AML-193 (cell line): Measurements from ENCODE around the gene BRD4.
"Not testable (repeated sequence)": the region's sequence is repeated elsewhere in the genome, so short reads cannot be mapped to it uniquely, and the experiment has no call there.

Experiments
- DNase-seq, 2 experiments: peaks; one replicate each; lab custom pipeline; 2025; lab: John Stamatoyannopoulos, UW

BRD4 gene

DNA sequence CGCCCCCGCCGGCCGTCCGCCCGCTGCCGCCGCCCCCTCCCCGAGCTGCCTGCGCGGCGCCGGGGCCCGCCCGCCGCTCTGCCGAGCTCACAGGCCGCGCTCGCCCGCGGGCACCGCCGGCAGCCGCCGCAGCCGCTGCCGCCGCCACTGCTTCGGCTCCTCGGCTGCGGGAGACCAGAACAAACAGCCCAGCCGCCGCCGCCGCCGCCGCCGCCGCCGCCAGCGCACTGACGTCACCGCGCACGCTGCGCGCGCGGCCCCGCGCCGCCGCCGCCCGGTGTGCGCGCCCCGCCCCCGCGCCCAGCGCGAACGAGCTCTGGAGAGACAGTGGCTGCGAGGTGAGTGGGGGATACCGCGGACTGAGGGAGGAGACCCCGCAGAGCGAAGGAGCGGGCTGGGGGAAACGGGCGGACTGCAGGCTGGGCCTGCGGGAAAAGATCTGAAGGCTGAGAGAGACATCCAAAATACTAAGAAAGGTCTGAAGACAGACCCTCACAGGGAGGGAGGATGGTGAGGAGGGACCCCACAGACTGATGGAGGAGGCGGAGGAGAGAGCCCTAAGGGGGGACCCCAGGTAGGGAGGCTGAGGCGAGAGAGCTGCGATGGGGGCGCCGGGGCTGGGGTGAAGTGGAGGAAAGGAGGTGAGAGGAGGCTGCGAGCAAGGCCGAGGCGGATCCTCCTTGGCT lies at the start of gene BRD4:
BRD4 (minus strand) TSS at position 229 of the 686 bp plus-strand sequence. CDS start 59,440 bp downstream, outside the sequence.
- peak; percentile 14 to 24 for DNase-seq

- DNase-seq, result no peak
Measured at GRCh38 chr19:15381864-15382263, 49.5 kb upstream of the BRD4 start.

GRCh38 chr19:15381429-15381828 lies 49.1 kb upstream of the BRD4 start:
- no peak for DNase-seq

DNA sequence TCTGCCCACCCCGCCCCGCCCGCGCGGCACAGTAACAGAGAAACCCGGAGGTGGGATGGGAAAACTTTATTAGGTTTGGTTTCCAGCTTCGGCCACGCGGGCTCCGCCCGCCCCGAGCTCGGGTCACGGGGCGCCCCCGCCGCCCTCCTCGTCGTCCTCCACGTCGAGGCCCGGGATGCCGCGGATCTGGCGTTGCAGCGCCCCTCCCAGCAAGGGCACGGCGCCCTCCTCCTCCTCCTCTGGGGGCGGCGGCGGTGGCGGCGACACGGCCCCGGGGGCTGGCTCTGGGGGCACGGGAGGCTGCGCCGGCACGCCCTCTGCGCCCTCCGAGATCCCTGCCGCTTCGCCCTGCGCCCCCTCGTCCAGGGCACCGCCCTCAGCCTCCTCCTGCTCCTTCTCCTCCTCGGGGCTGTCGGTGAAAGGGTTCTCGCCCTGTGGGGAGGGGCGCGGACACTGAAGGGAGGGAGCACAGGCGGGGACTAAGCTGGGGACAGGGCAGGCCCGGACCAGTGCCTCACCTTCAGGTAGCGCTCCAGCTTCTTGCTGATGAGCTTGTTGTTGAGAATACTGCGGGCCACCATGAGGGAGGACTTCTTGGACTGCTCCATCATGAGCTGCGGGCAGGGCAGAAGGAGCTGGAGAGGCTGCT lies 47.8 kb upstream of the BRD4 start:
- no peak for DNase-seq

GRCh38 chr19:15379083-15379998 lies 47.0 kb upstream of the BRD4 start, which contains the start of gene AKAP8:
AKAP8 (minus strand) TSS chr19:15379787; CDS start chr19:15379731, 56 bp downstream.
- DNase-seq, result peak; percentile 91 to 92

DNA sequence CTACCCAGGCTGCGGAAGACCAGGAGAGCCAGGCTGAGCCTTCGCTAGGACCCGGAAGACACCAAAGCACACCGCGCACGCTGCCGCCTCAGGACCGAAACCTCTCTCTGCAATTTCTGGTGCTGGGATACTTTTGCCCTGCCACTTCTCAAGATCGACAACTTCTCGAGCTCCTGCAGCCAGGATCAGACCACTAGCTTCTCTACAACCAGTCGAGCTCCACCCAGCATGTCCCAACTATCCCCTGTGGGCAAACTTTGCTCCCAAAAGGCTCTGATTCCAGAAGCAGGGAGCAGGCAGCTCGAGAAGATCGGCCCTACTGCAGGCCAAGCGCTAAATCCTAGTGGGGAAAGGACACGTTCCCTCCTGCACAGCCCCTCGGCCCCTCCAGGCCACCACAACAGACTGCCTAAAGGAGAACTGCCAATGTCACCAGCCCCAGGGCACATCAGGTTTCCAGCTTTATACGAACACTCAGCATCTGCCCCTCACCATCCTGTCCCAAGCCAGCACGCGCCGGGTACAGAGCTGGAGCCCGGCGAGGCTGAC lies 46.3 kb upstream of the BRD4 start:
- DNase-seq, result peak; percentile 35 to 46

DNA sequence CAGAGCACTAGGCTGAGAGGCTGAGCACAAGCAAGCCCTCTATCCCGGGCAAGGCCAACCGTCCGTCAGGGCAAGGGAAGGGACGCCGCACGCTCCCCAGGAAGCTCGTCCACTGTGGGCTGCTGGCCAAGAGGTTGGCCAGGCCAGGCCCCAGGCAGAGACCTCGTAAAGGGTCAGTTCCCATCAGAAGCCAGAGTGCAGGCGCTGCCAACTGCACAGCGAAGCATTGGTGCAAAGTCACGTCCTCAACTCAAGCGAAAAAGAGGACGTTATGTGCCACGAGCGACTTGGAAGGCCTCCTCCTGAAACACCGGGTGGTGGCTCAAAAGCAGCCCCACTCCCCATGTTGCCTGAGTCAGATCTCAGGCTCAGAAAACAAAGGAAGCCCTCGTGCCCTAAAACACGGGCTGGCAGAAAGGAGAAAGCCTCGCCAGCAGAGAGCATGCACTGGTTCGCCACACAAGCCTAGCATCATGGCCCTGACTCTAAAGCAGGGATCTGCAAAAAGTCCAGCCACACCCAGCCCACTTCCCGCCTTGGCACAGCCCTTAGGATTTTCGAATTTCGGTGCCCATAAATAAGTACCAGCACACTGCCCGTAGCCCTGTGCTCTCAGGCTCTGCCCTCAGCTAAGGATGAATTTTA lies 42.6 kb upstream of the BRD4 start:
- DNase-seq, result no peak

DNA sequence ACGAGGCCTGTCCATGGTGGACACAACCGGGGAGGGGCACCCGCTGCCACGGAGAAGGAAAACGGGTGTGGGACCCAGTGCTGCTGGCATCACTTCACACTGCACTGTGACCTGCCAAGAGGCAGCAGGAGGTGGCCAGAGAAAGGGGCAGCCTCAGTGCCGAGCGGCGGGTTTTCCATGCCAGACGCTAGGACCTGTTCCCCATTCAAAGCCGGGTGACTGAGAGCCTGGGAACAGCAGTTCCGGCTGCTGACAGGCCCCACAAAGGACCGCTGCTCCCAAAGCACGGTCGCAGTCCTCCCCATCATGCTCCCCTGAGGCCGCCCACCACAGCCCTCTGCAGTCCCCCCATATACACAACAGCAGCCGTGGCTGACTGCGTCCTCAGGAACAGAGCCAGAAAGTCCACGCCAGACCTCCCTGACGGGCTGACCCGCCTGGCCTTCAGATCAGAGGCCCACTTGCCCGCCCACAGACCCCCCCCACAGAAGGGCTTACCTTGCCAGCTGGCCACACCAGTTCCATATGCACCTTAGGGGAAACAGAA lies 41.8 kb upstream of the BRD4 start:
- no peak for DNase-seq

GRCh38 chr19:15373644-15374043 lies 41.3 kb upstream of the BRD4 start:
- no peak for DNase-seq

DNA sequence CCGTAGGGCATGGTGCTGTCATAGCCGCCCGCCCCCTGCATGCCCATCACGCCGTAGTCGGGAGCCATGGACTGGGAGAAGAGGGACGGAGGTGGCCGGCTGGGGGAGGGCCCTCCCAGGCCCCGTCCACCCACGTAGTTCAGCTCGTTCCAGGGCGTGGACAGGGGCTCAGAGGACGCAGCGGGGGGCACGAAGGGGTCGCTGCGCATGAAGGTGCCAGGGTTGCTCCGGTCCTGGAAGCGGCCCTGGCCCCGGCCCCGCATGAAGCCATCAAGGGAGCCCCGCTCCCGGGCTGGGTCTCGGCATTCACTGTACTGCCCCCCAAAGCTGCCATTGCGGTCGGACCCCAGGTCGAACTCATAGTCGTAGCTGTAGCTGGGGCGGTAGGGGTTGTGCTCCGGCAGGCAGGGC lies 40.6 kb upstream of the BRD4 start:
- no peak for DNase-seq

GRCh38 chr19:15372470-15372869 lies 40.1 kb upstream of the BRD4 start:
- no peak for DNase-seq

DNA sequence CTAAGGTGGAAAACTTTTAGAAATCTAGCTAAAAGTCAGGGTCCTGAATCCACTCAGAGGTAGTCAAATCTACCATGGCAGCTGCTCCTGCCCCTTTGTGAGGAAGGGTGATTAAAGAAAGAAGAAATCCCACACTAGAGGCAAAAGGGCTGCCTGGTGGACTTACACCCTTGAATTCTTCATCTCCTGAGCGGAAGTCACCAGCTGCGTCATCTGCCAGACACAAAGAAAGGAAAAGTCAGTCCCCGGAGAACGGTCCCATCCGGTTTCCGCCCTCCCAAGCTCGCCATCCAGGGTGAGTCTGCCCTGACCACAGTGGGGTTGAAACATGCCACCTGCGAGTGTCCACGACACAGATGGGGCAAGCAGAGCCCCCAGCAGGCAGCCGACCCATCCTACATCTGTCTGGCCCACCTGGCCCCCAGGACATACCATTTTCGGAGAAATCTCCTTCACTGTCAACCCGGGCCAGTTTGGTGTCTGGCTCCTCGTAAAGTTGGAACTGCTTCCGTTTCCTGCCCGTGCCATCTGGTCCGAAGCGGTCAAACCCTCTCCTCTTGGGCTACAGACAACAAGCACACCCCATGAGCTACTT lies 39.5 kb upstream of the BRD4 start:
- DNase-seq, result no peak

DNA sequence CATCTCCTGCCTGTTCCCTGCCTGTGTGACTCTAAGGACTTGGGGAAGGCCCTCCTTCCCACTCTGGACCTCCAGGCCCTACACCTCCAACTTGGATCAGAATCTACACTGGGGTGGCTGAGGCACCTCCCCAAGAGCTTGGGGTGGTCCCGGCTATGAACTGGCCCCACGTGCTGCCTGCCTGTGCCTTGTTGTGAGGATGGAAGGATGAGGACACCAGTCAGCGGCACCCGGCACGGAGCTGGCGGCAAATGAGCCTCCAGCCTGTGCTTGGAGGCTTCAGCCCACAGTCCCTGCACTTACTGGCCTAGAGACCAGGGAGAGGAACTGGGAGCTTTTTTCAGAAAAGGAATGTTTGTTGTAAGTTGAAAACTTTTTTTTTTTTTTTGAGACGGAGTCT lies 38.8 kb upstream of the BRD4 start:
- DNase-seq, result no peak

DNA sequence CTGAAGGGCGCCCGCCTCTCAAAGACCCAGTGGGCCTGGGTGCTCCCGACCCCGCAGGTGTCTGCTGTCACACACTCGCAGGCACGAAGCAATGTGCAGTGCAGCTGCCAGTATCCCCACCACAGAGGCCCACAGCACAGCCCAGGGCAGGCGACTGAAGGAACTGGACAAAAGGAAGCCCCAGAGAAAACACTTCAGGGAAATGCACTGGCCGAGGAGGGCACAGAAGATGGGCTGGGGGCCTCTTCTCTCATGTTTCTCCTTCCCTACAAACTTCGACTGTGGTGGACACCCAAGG lies 37.2 kb upstream of the BRD4 start:
- no peak for DNase-seq

DNA sequence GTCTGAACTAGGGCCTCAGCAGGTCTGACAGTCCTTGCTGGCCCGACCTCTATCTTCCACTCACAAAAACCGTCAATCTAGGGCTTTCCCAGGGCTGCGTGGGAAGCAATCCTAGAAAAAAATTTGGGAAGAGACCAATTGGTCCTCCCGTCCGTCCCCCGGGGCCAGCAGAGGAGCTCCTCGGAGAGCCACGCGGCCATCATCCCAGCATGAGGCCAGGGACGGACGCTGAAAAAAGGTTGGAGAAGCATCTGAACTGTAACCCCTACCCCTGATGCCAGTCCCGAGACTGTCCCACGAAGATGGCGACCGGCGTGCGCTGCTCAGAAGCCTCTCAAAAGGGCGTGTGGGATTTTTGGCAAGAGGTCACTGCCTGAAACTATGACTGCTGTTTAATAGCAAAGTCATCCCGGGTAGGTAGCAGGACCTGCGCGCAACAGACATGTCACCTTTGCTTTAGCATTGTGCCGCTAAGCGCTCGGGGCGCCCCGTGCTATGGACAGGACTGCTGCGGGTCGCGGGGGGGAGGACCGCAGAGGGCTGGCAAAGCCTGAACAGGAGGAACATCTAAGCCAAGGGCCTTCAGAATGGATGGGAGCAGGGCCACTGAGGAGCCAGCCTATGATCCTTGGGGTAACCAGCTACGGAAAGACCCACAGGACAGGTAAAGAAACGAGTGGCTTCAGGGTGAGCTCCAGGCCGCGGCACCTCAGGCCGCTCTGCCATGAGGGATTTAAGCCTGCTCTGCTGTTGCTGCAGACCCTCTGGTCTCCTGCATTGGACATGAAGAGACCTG lies 36.7 kb upstream of the BRD4 start:
- DNase-seq, result no peak

DNA sequence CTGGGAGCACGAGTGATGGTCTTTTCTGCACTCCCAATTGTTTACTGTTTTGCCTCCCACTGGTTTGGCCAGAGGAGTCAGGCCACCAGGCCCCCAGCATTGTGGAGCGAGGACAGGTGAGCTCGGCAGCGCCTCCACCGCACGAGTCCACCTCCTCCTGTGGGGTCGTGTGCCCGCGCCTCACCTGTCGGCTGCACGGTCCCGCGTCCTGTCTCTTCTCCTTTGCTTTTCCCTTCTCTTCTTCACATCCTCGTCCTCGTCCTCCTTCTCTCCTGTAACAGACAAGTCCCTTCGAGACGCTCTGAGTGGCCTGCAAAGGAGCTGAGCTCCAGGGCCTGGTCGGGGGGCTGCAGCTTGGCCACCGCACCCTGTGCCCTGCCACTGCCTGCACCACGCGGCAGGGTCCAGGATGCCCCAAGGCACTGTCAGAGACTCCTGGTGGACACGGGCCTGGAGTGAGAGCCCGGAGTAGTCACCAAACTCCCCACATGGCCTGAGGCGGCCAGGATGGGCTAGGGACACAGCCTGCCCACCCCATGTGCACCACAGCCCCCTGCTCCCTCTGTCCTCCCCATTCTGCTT lies 35.8 kb upstream of the BRD4 start:
- DNase-seq, result no peak

DNA sequence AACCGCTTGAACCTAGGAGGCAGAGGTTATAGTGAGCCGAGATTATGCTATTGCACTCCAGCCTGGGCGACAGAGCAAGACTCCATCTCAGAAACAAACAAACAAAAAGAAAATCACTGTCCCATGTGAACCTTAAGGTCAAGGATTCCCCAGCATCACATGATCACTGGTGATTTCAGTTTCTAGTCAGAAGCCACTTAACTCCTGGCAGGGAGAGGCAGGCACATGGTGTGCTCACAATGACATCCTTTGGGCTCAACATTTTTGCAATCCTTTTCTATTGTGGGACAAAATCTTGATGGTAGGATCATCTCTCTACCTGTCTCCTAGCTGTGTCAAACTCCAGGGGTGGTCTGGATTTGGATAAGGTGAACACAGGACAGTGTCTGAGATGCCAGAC lies 35.1 kb upstream of the BRD4 start:
- DNase-seq, result no peak

- no peak for DNase-seq
Measured at GRCh38 chr19:15365264-15365663, 32.9 kb upstream of the BRD4 start.

DNA sequence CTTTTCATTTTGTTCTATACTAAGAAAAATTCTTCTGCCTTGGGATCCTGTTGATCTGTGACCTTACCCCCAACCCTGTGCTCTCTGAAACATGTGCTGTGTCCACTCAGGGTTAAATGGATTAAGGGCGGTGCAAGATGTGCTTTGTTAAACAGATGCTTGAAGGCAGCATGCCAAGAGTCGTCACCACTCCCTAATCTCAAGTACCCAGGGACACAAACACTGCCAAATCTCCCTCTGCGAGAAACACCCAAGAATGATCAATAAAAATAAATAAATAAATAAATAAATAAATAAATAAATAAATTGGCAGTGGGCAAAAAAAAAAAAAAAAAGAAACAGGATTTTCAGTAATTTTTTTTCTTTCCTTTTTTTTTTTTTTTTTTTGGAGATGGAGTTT lies 31.5 kb upstream of the BRD4 start:
- DNase-seq, result not testable (repeated sequence)

DNA sequence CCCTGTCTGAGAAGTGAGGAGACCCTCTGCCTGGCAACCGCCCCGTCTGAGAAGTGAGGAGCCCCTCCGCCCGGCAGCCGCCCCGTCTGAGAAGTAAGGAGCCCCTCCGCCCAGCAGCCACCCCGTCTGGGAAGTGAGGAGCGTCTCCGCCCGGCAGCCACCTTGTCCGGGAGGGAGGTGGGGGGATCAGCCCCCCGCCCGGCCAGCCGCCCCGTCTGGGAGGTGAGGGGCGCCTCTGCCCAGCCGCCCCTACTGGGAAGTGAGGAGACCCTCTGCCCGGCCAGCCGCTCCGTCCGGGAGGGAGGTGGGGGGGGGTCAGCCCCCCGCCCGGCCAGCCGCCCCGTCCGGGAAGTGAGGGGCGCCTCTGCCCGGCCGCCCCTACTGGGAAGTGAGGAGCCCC lies 30.7 kb upstream of the BRD4 start:
- not testable (repeated sequence) for DNase-seq
